ENCODE results near the gene SAV1. TPM values are rescaled to one million over a fixed set of nuclear protein-coding genes. Genes with fewer than 3 reads are reported as not detected.

The SAV1 gene
- total and polyA plus RNA-seq, 2 of the 13 experiments (the other 11 are each of a cell fraction or from before 2014, with no cell fraction given), result 7.3 to 8.2 TPM

GRCh38 chr14:50600849-50601248, 67.3 kb downstream of the SAV1 start:
- BruUV-seq (replicated peaks), result no TSS peak
- ATAC-seq, result peak; percentile 69; the same call in 2 of the 3 replicates

GRCh38 chr14:50599700-50600444, 68.2 kb downstream of the SAV1 start:
- H3K9me3 ChIP-seq (ENCODE audit: low read length), result no peaks in the 10 kb centered on the region
- H3K27me3 ChIP-seq (ENCODE audit: control insufficient read depth in 1 of 2, insufficient read depth in 2 of 2, low read length in 2 of 2), result no peaks in the 10 kb centered on the region
- no peaks in the 10 kb centered on the region for H3K79me2 ChIP-seq (ENCODE audit: insufficient read depth, low read length)
- ChIA-PET POLR2A (interaction anchor here (1.3 to 1.7 kb wide), 2 partner anchors 67 to 68 kb away, joined by 3 to 6 read pairs; partner anchors contain the start of gene SAV1), CTCF (ENCODE audit: low intra/inter-chr PET ratio, low total read pairs) (interaction anchor here (0.6 to 1.3 kb wide), 5 partner anchors 20 to 179 kb away, joined by 3 to 7 read pairs (median 5); no protein-coding TSS in a partner anchor)
- in situ Hi-C loops (cut with HindIII; ENCODE audit: extremely low pct_ligation_motif_present, low pct_unique_long_range_greater_than_20kb), result no loop called here
- peak overlapping the region; percentile 54 for H3K4me2 ChIP-seq (ENCODE audit: low read depth, low read length)
- H3K27ac ChIP-seq (ENCODE audit: extremely low read length, insufficient read depth, low read length), result peak overlapping the region; percentile 59
- ATAC-seq (peak; percentile 68), FAIRE-seq (peak; percentile 57), DNase-seq (ENCODE audit: low spot score) (peak; percentile 36)
- intact Hi-C loops (cut with micrococcal nuclease; ENCODE audit: unreplicated experiment), result loop anchor here (1.0 to 10.0 kb wide), 3 partner anchors 69 to 265 kb away; partner anchors contain the start of gene SAV1
- H3K4me3 ChIP-seq (replicated peaks in 1 of 3; ENCODE audit: insufficient read depth in 1 of 3, low read depth in 2 of 3, low read length in 3 of 3), result peak overlapping the region in 1 of 3 experiments; percentile 24; a peak in 3 of 6 replicates
- peaks cover 19% of the 10 kb centered on the region for H3K4me1 ChIP-seq (ENCODE audit: insufficient read depth, low read length)
- no peak overlapping the region for H3K9ac ChIP-seq (ENCODE audit: insufficient read depth, low read depth, low read length)
- no peaks in the 10 kb centered on the region for H4K20me1 ChIP-seq (ENCODE audit: insufficient read depth, low read length)
- WGBS (ENCODE audit: low lambda C conversion rate), result 5% methylated on average over 4 of the region's 4 CpGs
- no TSS peak for BruUV-seq (replicated peaks)
- H2AFZ ChIP-seq (ENCODE audit: low read length), result no peak overlapping the region
- no peaks in the 10 kb centered on the region for H3K36me3 ChIP-seq (replicated peaks in 1 of 2; ENCODE audit: control insufficient read depth in 1 of 2, insufficient read depth in 2 of 2, low read length in 2 of 2)
- TF ChIP-seq CSRNP1 (CRISPR knock-in tag; IDR thresholded peaks at IDR 0.05) (no peak), ZNF260 (CRISPR knock-in tag; IDR thresholded peaks at IDR 0.05; ENCODE audit: borderline replicate concordance, low read depth) (no peak), NCOA2 (CRISPR knock-in tag; IDR thresholded peaks at IDR 0.05) (0 out of 2 replicates have a peak, but pooled peaks have one; percentile 36), FOXA3 (CRISPR knock-in tag; IDR thresholded peaks at IDR 0.05) (peak; percentile 74), SP5 (CRISPR knock-in tag; IDR thresholded peaks at IDR 0.05; ENCODE audit: borderline replicate concordance, low read depth) (no peak), GATA4 (IDR thresholded peaks at IDR 0.05; ENCODE audit: borderline replicate concordance, low read depth) (no peak), NKX3-1 (CRISPR knock-in tag; IDR thresholded peaks at IDR 0.05) (no peak), CBX2 (IDR thresholded peaks at IDR 0.05; ENCODE audit: low read depth, low read length) (no peak), CBX2 (CRISPR knock-in tag; IDR thresholded peaks at IDR 0.05; ENCODE audit: low read depth) (no peak), ZNF263 (CRISPR knock-in tag; IDR thresholded peaks at IDR 0.05) (no peak), SAP130 (CRISPR knock-in tag; IDR thresholded peaks at IDR 0.05; ENCODE audit: low read depth) (peak; percentile 23; the same call in 1 of the 2 replicates), ATF5 (CRISPR knock-in tag; IDR thresholded peaks at IDR 0.05; ENCODE audit: low read depth) (no peak), RFX5 (IDR thresholded peaks at IDR 0.05; ENCODE audit: low read depth, low read length) (no peak), ZSCAN20 (CRISPR knock-in tag; IDR thresholded peaks at IDR 0.05; ENCODE audit: borderline replicate concordance) (no peak), ZNF296 (CRISPR knock-in tag; conservative IDR thresholded peaks at IDR 0.05) (no peak)

More at GRCh38 chr14:50600849-50601248, 67.3 kb downstream of the SAV1 start:
- CTCF ChIA-PET (ENCODE audit: low intra/inter-chr PET ratio, low total read pairs), result interaction anchor here (0.7 to 1.3 kb wide), 2 partner anchors 19 to 178 kb away, joined by 3 to 5 read pairs; no protein-coding TSS in a partner anchor
- POLR2A ChIA-PET, result interaction anchor here (1.3 to 1.7 kb wide), 2 partner anchors 66 to 67 kb away, joined by 3 to 6 read pairs; partner anchors contain the start of gene SAV1
- FAIRE-seq (no peak), DNase-seq (ENCODE audit: low spot score) (peak; percentile 11)
- Histone ChIP-seq H3K36me3 (replicated peaks in 1 of 2; ENCODE audit: control insufficient read depth in 1 of 2, insufficient read depth in 2 of 2, low read length in 2 of 2) (no peaks in the 10 kb centered on the region), H2AFZ (ENCODE audit: low read length) (no peak overlapping the region), H3K4me2 (ENCODE audit: low read depth, low read length) (peak overlapping the region; percentile 54; the same call in 1 of the 2 replicates), H3K4me3 (replicated peaks in 1 of 3; ENCODE audit: insufficient read depth in 1 of 3, low read depth in 2 of 3, low read length in 3 of 3) (no peak overlapping the region), H3K9ac (ENCODE audit: insufficient read depth, low read depth, low read length) (0 out of 2 replicates have a peak overlapping the region, but pooled peaks have one; percentile 13), H3K9me3 (ENCODE audit: low read length) (no peaks in the 10 kb centered on the region), H3K4me1 (ENCODE audit: insufficient read depth, low read length) (peaks cover 16% of the 10 kb centered on the region), H4K20me1 (ENCODE audit: insufficient read depth, low read length) (no peaks in the 10 kb centered on the region), H3K27me3 (ENCODE audit: control insufficient read depth in 1 of 2, insufficient read depth in 2 of 2, low read length in 2 of 2) (no peaks in the 10 kb centered on the region), H3K79me2 (ENCODE audit: insufficient read depth, low read length) (no peaks in the 10 kb centered on the region), H3K27ac (ENCODE audit: extremely low read length, insufficient read depth, low read length) (peak overlapping the region; percentile 59)
- intact Hi-C loops (cut with micrococcal nuclease; ENCODE audit: unreplicated experiment) (loop anchor here (1.0 to 10.0 kb wide), 3 partner anchors 68 to 264 kb away; partner anchors contain the start of gene SAV1), in situ Hi-C loops (cut with HindIII; ENCODE audit: extremely low pct_ligation_motif_present, low pct_unique_long_range_greater_than_20kb) (no loop called here)
- TF ChIP-seq ZNF121 (CRISPR knock-in tag; IDR thresholded peaks at IDR 0.05), result peak; percentile 46; the same call in 1 of the 2 replicates
- no peak for TF ChIP-seq ZBTB7B (CRISPR knock-in tag; IDR thresholded peaks at IDR 0.05)
- WGBS (ENCODE audit: low lambda C conversion rate), result 68% methylated on average over 5 of the region's 5 CpGs
